Pancreas (tissue), 10 donors: ENCODE measurements around the gene SSBP2. TPM values are rescaled to one million over a fixed set of nuclear protein-coding genes. Genes with fewer than 3 reads are reported as not detected.
A peak's percentile ranks its signal among the peaks of the same experiment; 100 is the strongest.

Experiments used
- ATAC-seq, 4 donors: fragments of 200-7000 bp; cut with Tn5 transposase; one replicate each; pipeline versions ENCODE4 v1.8.0 to v1.9.1; 2020; ENCODE audit warnings: mild to moderate bottlenecking in 4 of 4, moderate library complexity in 4 of 4
- DNase-seq, 6 donors: peaks; one replicate each; pipeline ENCODE4 v3.0.0-alpha.2; 2020
- FAIRE-seq: peaks from 2 replicates; lab custom pipeline; 2012; peaks lifted over from hg19 to GRCh38; lab: Jason Lieb, UNC
- H3K27ac ChIP-seq, 4 donors: fragments of 200-600 bp; sonication (generic); 1 replicate in 3 of 4; 2 replicates in 1 of 4; pipeline versions ENCODE4 v1.5.0 to v1.8.0; 2020
- H3K27me3 ChIP-seq, 4 donors: fragments of 200-600 bp; one replicate each; pipeline ENCODE4 v1.8.0; 2021
- H3K36me3 ChIP-seq, 3 donors: fragments of 200-600 bp; sonication (generic) in 1 of 3; one replicate each; pipeline versions ENCODE4 v1.5.0 to v1.8.0; 2020 to 2021
- H3K4me1 ChIP-seq, 3 donors: fragments of 200-600 bp; one replicate each; pipeline ENCODE4 v1.8.0; 2021
- H3K4me3 ChIP-seq, 4 donors: fragments of 200-600 bp; sonication (generic) in 2 of 4; one replicate each; pipeline versions ENCODE4 v1.5.0 to v1.8.0; 2020 to 2021
- H3K9me3 ChIP-seq, 4 donors: fragments of 200-600 bp; one replicate each; pipeline ENCODE4 v1.8.0; 2021
- WGBS, 2 donors: extraction: QIAGEN DNeasy Blood & Tissue Kit; methylation state at CpG; one replicate each; pipeline ENCODE4 v1.1.7; 2013; 5-methylcytosine and 5-hydroxymethylcytosine counted together
- intact Hi-C, 3 donors: fragments of 100-400 bp; cut with DNase I; formaldehyde crosslinking; loops; one replicate each; pipeline versions ENCODE4 v1.11.1 to v1.14.2; 2022
- polyA plus RNA-seq, 2 donors: library from polyadenylated mRNA; stranded (reverse); fragments of 200-250 nt; gene quantifications; one replicate each; pipeline ENCODE4 v1.2.3, GENCODE V29; 2013
- total RNA-seq, 6 donors: library from RNA; stranded (reverse); fragmentation: NEBNext Ultra II Directional in 4 of 6; extraction: Animal tissue kit (Norgen Biotek cat#: 25700) in 4 of 6; gene quantifications; one replicate each; pipeline versions ENCODE4 v1.2.1 to v1.2.4, GENCODE V29; 2021 to 2023
- TF ChIP-seq, protein P1 (sequence below), 4 donors: fragments of 200-600 bp; sonication (generic) in 3 of 4; IDR thresholded peaks; one replicate each; pipeline versions ENCODE4 v1.5.0 to v1.8.0; 2021; ENCODE audit warnings: antibody characterized with exemption in 4 of 4
- donor health status: healthy with polysubstance abuse.
- donor health status: DM: no; HTN: no; CAD: no; lungs with moderate emphysema.
- donor health status: DM: no; HTN: no; CAD: no.
- donor health status: control.
- donor health status: control.
- donor health status: Bipolar disorder and iron deficiency.
- donor health status: DM: yes; HTN: yes; CAD: no.
- donor health status: DM: no; HTN: no; CAD: no.
- donor health status: DM: no; HTN: no; CAD: no.
- donor health status: DM: yes; HTN: yes; CAD: no.

SSBP2 gene
- total and polyA plus RNA-seq, 8 donors: 8.6 to 20.7 (median 15.8) TPM

GRCh38 chr5:81547001-81547400 is 203.9 kb downstream of the SSBP2 start:
- Histone ChIP-seq H3K4me1 (peaks cover 0 to 4% (median 0%) of the 10 kb centered on the region in 3 donors), H3K4me3 (no peak overlapping the region), H3K27me3 (no peaks in the 10 kb centered on the region), H3K9me3 (no peaks in the 10 kb centered on the region), H3K27ac (no peak overlapping the region), H3K36me3 (no peaks in the 10 kb centered on the region)
- 98% methylated on average over 3 of the region's 3 CpGs for WGBS, 2 donors
- FAIRE-seq (no peak), ATAC-seq (no peak), DNase-seq (no peak)
- TF ChIP-seq, protein P1, sequence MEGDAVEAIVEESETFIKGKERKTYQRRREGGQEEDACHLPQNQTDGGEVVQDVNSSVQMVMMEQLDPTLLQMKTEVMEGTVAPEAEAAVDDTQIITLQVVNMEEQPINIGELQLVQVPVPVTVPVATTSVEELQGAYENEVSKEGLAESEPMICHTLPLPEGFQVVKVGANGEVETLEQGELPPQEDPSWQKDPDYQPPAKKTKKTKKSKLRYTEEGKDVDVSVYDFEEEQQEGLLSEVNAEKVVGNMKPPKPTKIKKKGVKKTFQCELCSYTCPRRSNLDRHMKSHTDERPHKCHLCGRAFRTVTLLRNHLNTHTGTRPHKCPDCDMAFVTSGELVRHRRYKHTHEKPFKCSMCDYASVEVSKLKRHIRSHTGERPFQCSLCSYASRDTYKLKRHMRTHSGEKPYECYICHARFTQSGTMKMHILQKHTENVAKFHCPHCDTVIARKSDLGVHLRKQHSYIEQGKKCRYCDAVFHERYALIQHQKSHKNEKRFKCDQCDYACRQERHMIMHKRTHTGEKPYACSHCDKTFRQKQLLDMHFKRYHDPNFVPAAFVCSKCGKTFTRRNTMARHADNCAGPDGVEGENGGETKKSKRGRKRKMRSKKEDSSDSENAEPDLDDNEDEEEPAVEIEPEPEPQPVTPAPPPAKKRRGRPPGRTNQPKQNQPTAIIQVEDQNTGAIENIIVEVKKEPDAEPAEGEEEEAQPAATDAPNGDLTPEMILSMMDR (IDR thresholded peaks at IDR 0.05): no peak
- intact Hi-C loops: no loop called here

DNA sequence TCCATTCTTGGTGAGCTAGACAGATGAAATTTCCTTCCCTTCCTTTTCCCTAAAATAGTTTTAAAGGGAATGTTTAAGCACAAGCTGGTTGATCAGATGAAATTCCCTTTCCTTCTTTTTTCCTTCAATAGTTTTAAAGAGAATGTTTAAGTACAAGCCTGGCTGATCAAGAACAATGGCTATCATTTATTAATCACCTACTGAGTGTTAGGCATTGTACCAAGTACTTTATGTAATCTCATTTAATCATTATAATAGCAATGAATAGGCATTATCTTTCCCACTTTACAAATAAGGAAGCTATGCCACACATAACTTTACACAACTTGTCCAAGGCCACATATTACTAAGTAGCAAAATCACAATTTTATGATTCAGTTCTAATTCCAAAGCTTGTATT is 205.0 kb downstream of the SSBP2 start:
- FAIRE-seq (no peak), ATAC-seq (peak in 1 of 4 donors; percentile 50)

DNA sequence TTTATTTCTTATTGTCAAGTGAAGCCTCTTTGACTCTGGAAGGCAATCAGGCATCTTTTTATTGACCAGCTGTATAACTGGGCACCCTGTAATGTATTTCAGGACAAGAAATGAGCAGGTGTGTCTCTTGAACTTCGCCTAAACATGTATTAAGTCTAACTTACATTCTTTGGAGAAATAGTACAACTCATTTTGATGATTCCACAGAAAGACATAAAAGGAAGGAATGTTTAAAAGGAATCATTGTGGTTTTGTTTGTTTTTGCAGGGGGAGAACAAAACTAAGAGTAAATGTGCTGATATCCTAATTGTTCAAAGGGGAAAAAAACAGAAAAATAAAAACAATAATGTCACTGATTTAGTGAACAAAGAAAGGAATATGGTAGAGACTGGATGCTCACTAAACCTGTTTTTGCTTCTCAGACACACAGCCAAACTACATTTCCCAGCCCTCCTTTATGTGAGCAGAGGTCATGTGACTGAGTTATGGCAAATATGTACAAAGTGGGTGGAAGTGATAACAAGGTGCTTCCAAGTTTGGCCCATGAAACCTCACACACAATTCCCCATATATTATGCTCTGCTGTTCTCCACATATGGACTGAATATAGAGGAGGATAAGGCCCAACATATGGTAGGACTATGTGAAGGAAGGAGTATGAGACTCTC is 206.4 kb downstream of the SSBP2 start:
- peak; percentile 38 to 85 (median 58) for ATAC-seq
- TF ChIP-seq, protein P1 (IDR thresholded peaks at IDR 0.05): no peak
- H3K27ac ChIP-seq: no peak overlapping the region
- H3K4me3 ChIP-seq: no peak overlapping the region
- H3K4me1 ChIP-seq: peaks cover 0 to 4% (median 0%) of the 10 kb centered on the region in 3 donors
- H3K27me3 ChIP-seq: no peaks in the 10 kb centered on the region
- intact Hi-C loops: no loop called here
- WGBS, 2 donors: 95 to 98% methylated on average over 1 of the region's 1 CpG
- FAIRE-seq: no peak
- H3K9me3 ChIP-seq: no peaks in the 10 kb centered on the region
- DNase-seq: no peak
- no peaks in the 10 kb centered on the region for H3K36me3 ChIP-seq

More for the DNA sequence above, 205.0 kb downstream of the SSBP2 start:
- no peaks in the 10 kb centered on the region for H3K27me3 ChIP-seq
- no peak for DNase-seq
- H3K27ac ChIP-seq: no peak overlapping the region
- TF ChIP-seq, protein P1 (IDR thresholded peaks at IDR 0.05): no peak
- no peaks in the 10 kb centered on the region for H3K9me3 ChIP-seq
- no peak overlapping the region for H3K4me3 ChIP-seq
- intact Hi-C loops: no loop called here
- peaks cover 0 to 4% (median 0%) of the 10 kb centered on the region in 3 donors for H3K4me1 ChIP-seq
- no peaks in the 10 kb centered on the region for H3K36me3 ChIP-seq

- intact Hi-C loops: no loop called here
Measured at GRCh38 chr5:81542242-81542641, 208.7 kb downstream of the SSBP2 start.

More at GRCh38 chr5:81542242-81542641, 208.7 kb downstream of the SSBP2 start:
- FAIRE-seq (no peak), DNase-seq (no peak), ATAC-seq (no peak)
- H3K36me3 ChIP-seq: no peaks in the 10 kb centered on the region
- no peak overlapping the region for H3K27ac ChIP-seq
- TF ChIP-seq, protein P1 (IDR thresholded peaks at IDR 0.05): no peak
- WGBS, 2 donors: 83 to 92% methylated on average over 1 of the region's 1 CpG
- no peaks in the 10 kb centered on the region for H3K9me3 ChIP-seq
- peaks cover 0 to 4% (median 0%) of the 10 kb centered on the region in 3 donors for H3K4me1 ChIP-seq
- no peak overlapping the region for H3K4me3 ChIP-seq
- H3K27me3 ChIP-seq: no peaks in the 10 kb centered on the region
